Activated CD4-positive, alpha-beta T cell treated with anti-CD3 and anti-CD28 coated beads, Interleukin-2, amount 10 ng/mL, durations not matched to agents 7 days and 5 days (primary cell): ENCODE data around the gene SLC18A3. TPM values are rescaled to one million over a fixed set of nuclear protein-coding genes. Genes with fewer than 3 reads are reported as not detected.

ENCODE experiments used
- CTCF ChIA-PET: fragments of 350-600 bp; sonication (Branson Sonifier 250); formaldehyde crosslinking; loops from one replicate; lab custom pipeline; 2021; ENCODE audit warnings: antibody characterized with exemption; lab: Charles Lee
- POLR2A ChIA-PET: fragments of 350-600 bp; sonication (Branson Sonifier 250); formaldehyde crosslinking; loops from one replicate; lab custom pipeline; 2021; ENCODE audit warnings: antibody characterized with exemption; lab: Charles Lee
- DNase-seq: peaks from one replicate; pipeline ENCODE4 v3.0.0-alpha.2; 2020
- H3K27ac Mint-ChIP-seq: one replicate; pipeline ENCODE4 v1.8.0; 2021; ENCODE audit warnings: mild to moderate bottlenecking, moderate library complexity, mixed read lengths
- H3K27me3 Mint-ChIP-seq: one replicate; pipeline ENCODE4 v1.8.0; 2021; ENCODE audit warnings: mixed read lengths
- H3K36me3 Mint-ChIP-seq: one replicate; pipeline ENCODE4 v1.8.0; 2021; ENCODE audit warnings: low read depth, mixed read lengths
- H3K4me1 Mint-ChIP-seq: one replicate; pipeline ENCODE4 v1.8.0; 2021; ENCODE audit warnings: mixed read lengths
- H3K4me3 Mint-ChIP-seq: one replicate; pipeline ENCODE4 v1.8.0; 2021; ENCODE audit warnings: mild to moderate bottlenecking, moderate library complexity, mixed read lengths
- H3K9me3 Mint-ChIP-seq: one replicate; pipeline ENCODE4 v1.8.0; 2021; ENCODE audit warnings: mixed read lengths
- total RNA-seq, 2 experiments: library from RNA; stranded (reverse); gene quantifications; one replicate each; pipeline ENCODE4 v1.2.3, GENCODE V29; 2021

SLC18A3 gene
- total RNA-seq, 2 experiments from 2014 or later = not detected

- no peak overlapping the region for H3K4me3 Mint-ChIP-seq
- H3K9me3 Mint-ChIP-seq = peaks cover 12% of the 10 kb centered on the region
- peaks cover 3% of the 10 kb centered on the region for H3K27me3 Mint-ChIP-seq
- H3K27ac Mint-ChIP-seq = no peak overlapping the region
- no peak for DNase-seq
- ChIA-PET CTCF (no interaction called here), POLR2A (interaction anchor here (0.7 kb wide), 1 partner anchor 11 kb away, joined by 3 read pairs; no protein-coding TSS in a partner anchor)
- H3K4me1 Mint-ChIP-seq = no peaks in the 10 kb centered on the region
- no peaks in the 10 kb centered on the region for H3K36me3 Mint-ChIP-seq
These were observed 47.5 kb downstream of the SLC18A3 start for GRCh38 chr10:49657606-49658005.

DNA sequence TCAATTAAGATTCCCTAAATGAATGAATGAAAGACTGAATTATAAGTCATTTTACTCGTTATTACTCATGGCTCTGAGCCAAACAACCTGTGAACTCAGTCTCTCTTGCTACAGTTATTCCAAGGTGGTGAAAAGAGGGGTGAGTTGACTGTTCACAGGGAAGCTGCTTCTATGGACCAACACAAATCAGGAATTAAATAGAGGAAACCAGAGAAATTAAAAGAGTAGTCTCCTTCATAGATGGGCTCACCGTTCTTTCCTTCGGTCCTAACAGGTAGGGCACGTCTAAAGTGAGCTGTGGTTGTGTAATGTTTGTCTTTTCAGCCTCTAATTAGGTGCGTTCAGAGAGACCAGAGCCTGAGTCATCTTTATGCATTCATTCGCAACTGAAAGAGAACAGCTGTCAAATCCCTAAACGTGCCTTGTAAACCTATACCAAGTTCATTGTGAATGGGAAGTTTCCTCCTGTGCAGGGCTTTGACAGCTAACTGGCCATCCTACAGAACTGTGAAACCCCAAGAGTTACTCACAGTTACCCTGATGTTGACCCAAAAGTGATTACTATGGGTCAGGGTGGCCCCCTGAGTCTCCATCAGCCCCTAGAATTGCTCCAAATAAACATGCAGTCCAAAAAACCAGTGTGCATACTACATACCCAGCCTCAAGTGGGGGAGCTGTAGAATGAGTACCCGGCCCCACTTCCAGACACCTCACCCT, 51.2 kb downstream of the SLC18A3 start:
- Mint-ChIP-seq H3K36me3 (no peaks in the 10 kb centered on the region), H3K27ac (no peak overlapping the region), H3K4me3 (no peak overlapping the region), H3K27me3 (peaks cover 2% of the 10 kb centered on the region), H3K4me1 (no peaks in the 10 kb centered on the region), H3K9me3 (peaks cover 12% of the 10 kb centered on the region)
- DNase-seq = no peak
- CTCF ChIA-PET = interaction anchor here (0.9 kb wide), 1 partner anchor 12 kb away, joined by 3 read pairs; no protein-coding TSS in a partner anchor
- POLR2A ChIA-PET = no interaction called here

Other genes starting within 250 kb of the SLC18A3 start
- gene DRGX, start 214.2 kb upstream of the SLC18A3 start, total RNA-seq = not detected
- gene ERCC6, start 71.2 kb upstream of the SLC18A3 start, total RNA-seq = 10 to 100 TPM; 16.8 to 19.4 TPM
- not detected for gene CHAT, start 3.7 kb downstream of the SLC18A3 start, total RNA-seq
- not detected for gene C10orf53, start 69.3 kb downstream of the SLC18A3 start, total RNA-seq
- not detected for gene OGDHL, start 152.0 kb downstream of the SLC18A3 start, total RNA-seq